ENCODE measurements around the gene MDM4. TPM values are rescaled to one million over a fixed set of nuclear protein-coding genes. Genes with fewer than 3 reads are reported as not detected.
A peak's percentile ranks its signal among the peaks of the same experiment; 100 is the strongest.

MDM4 gene
- total and polyA plus RNA-seq, 2 donors (not counting 3 experiments of a cell fraction or from before 2014, with no cell fraction given) = 11.7 to 67.0 TPM

DNA sequence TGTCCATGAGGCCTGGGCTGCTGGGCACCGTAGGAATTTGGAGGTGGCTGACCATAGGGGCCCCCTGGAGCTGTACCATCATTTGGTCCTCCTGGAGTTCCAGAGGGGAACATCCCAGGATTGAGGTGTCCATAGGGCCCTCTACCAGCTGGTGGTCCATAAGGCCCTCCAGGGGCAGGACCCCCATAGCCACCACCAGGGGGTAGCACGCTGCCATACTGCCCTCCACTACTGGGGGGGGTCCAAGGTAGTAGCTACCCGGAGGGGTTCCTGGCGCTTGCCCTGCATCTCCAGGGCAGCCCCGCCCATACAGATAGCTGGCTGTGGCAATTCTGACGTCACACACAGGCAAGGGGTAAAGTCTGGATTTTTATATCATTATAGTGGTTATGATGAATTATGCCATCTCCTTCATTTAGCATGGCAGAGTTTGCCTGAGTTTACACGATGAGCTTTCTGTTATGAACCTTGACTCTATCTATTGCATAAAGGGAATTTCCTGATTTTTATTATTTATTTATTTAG is 13.2 kb downstream of the MDM4 start:
- H2AFZ ChIP-seq (ENCODE audit: low read depth, low read length) = no peak overlapping the region
- H3K27me3 ChIP-seq (ENCODE audit: control insufficient read depth in 2 of 2, insufficient read depth in 2 of 2, low read length in 2 of 2) = no peaks in the 10 kb centered on the region
- peaks cover 10 to 27% of the 10 kb centered on the region in 2 experiments for H3K36me3 ChIP-seq (ENCODE audit: control insufficient read depth in 2 of 2, extremely low read depth in 1 of 2, insufficient read depth in 2 of 2, low read length in 2 of 2)
- no peak overlapping the region for H3K4me3 ChIP-seq (replicated peaks in 1 of 3; ENCODE audit: insufficient read depth in 1 of 3, low read depth in 1 of 3, low read length in 3 of 3)
- H4K20me1 ChIP-seq (replicated peaks; ENCODE audit: control insufficient read depth, extremely low read depth, insufficient read depth, low read length) = no peaks in the 10 kb centered on the region
- ChIA-PET POLR2A (no interaction called here), CTCF (interaction anchor here (2.2 kb wide), 1 partner anchor 278 kb away, joined by 12 read pairs; no protein-coding TSS in a partner anchor)
- no peaks in the 10 kb centered on the region for H3K9me1 ChIP-seq (replicated peaks; ENCODE audit: control insufficient read depth, extremely low read depth, insufficient read depth, low read length)
- H3K79me2 ChIP-seq (ENCODE audit: control insufficient read depth, insufficient read depth, low read length) = peaks cover 3% of the 10 kb centered on the region
- no peaks in the 10 kb centered on the region for H3K4me1 ChIP-seq (ENCODE audit: control insufficient read depth, extremely low read depth, insufficient read depth, low read length)
- H3K4me2 ChIP-seq (ENCODE audit: insufficient read depth, low read length) = no peak overlapping the region
- no peaks in the 10 kb centered on the region for H3K9me3 ChIP-seq (replicated peaks; ENCODE audit: control insufficient read depth, insufficient read depth, low read length)
- BruUV-seq (replicated peaks) = no TSS peak
- intact Hi-C loops (cut with micrococcal nuclease) = no loop called here
- H3K27ac ChIP-seq (ENCODE audit: insufficient read depth, low read depth, low read length) = no peak overlapping the region
- dilution Hi-C loops (cut with MboI; ENCODE audit: extremely low pct_ligation_motif_present, low sequenced_read_pairs) = no loop called here
- TF ChIP-seq CTCF (IDR thresholded peaks at IDR 0.05; ENCODE audit: extremely low read depth in 1 of 2, insufficient read depth in 1 of 2, low read depth in 1 of 2, low read length in 2 of 2) = peak in 1 of 2 donors; percentile 10
- TF ChIP-seq POLR2A (IDR thresholded peaks at IDR 0.05; ENCODE audit: low read depth, low read length) = no peak
- FAIRE-seq = no peak
- DNase-seq (ENCODE audit: low read depth, low spot score) = no peak
- H3K9ac ChIP-seq (replicated peaks; ENCODE audit: extremely low read depth, insufficient read depth, low read length) = no peak overlapping the region

DNA sequence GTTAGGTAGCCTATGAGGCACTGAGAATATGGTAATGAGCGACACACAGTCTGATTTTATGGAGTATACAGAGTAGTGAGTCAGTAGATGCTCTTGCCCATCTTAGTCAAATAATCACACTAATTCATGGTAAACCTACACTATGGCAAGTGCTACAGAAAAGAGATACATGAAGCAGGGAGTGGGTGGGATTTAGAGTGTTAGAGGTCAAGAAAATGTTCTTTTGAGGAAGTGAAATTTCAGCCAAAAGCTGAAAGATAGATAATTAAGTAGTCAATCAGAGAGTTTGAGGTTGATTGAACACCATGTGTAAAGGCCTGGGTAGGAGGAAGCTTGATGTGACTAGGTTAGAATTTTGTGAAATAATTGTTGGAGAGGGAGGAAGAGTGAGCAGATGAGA is 14.7 kb downstream of the MDM4 start:
- DNase-seq (ENCODE audit: low read depth, low spot score) (no peak), FAIRE-seq (no peak)
- H2AFZ ChIP-seq (ENCODE audit: low read depth, low read length) = no peak overlapping the region
- intact Hi-C loops (cut with micrococcal nuclease) = no loop called here
- H3K4me3 ChIP-seq (replicated peaks in 1 of 3; ENCODE audit: insufficient read depth in 1 of 3, low read depth in 1 of 3, low read length in 3 of 3) = no peak overlapping the region
- H3K9me3 ChIP-seq (replicated peaks; ENCODE audit: control insufficient read depth, insufficient read depth, low read length) = no peaks in the 10 kb centered on the region
- H3K36me3 ChIP-seq (ENCODE audit: control insufficient read depth in 2 of 2, extremely low read depth in 1 of 2, insufficient read depth in 2 of 2, low read length in 2 of 2) = peaks cover 12 to 24% of the 10 kb centered on the region in 2 experiments
- ChIA-PET POLR2A (no interaction called here), CTCF (interaction anchor here (1.0 to 1.4 kb wide), 4 partner anchors 28 to 276 kb away, joined by 3 to 4 read pairs (median 3); no protein-coding TSS in a partner anchor)
- no peaks in the 10 kb centered on the region for H3K27me3 ChIP-seq (ENCODE audit: control insufficient read depth in 2 of 2, insufficient read depth in 2 of 2, low read length in 2 of 2)
- H3K9me1 ChIP-seq (replicated peaks; ENCODE audit: control insufficient read depth, extremely low read depth, insufficient read depth, low read length) = no peaks in the 10 kb centered on the region
- H3K27ac ChIP-seq (ENCODE audit: insufficient read depth, low read depth, low read length) = no peak overlapping the region
- no peaks in the 10 kb centered on the region for H3K4me1 ChIP-seq (ENCODE audit: control insufficient read depth, extremely low read depth, insufficient read depth, low read length)
- H3K79me2 ChIP-seq (ENCODE audit: control insufficient read depth, insufficient read depth, low read length) = no peaks in the 10 kb centered on the region
- H3K4me2 ChIP-seq (ENCODE audit: insufficient read depth, low read length) = no peak overlapping the region
- dilution Hi-C loops (cut with MboI; ENCODE audit: extremely low pct_ligation_motif_present, low sequenced_read_pairs) = no loop called here
- H4K20me1 ChIP-seq (replicated peaks; ENCODE audit: control insufficient read depth, extremely low read depth, insufficient read depth, low read length) = no peaks in the 10 kb centered on the region
- no peak overlapping the region for H3K9ac ChIP-seq (replicated peaks; ENCODE audit: extremely low read depth, insufficient read depth, low read length)
- BruUV-seq (replicated peaks) = no TSS peak
- TF ChIP-seq CTCF (IDR thresholded peaks at IDR 0.05; ENCODE audit: extremely low read depth in 1 of 2, insufficient read depth in 1 of 2, low read depth in 1 of 2, low read length in 2 of 2) (no peak), FOS (IDR thresholded peaks at IDR 0.05; ENCODE audit: borderline replicate concordance, insufficient read depth, low read length) (no peak), MYC (IDR thresholded peaks at IDR 0.05; ENCODE audit: low read depth, low read length) (no peak), POLR2A (IDR thresholded peaks at IDR 0.05; ENCODE audit: low read depth, low read length) (no peak), EZH2 (IDR thresholded peaks at IDR 0.05; ENCODE audit: borderline replicate concordance, low read depth, low read length, severe bottlenecking) (no peak), GATA2 (IDR thresholded peaks at IDR 0.05; ENCODE audit: insufficient read depth, insufficient read length, low read depth, low read length) (no peak), POLR2AphosphoS5 (IDR thresholded peaks at IDR 0.05; ENCODE audit: insufficient read depth, low read depth, low read length) (no peak), JUN (IDR thresholded peaks at IDR 0.05; ENCODE audit: borderline replicate concordance, insufficient read depth, insufficient read length, low read depth) (no peak)
- TF ChIP-seq, protein P1, sequence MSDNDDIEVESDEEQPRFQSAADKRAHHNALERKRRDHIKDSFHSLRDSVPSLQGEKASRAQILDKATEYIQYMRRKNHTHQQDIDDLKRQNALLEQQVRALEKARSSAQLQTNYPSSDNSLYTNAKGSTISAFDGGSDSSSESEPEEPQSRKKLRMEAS (IDR thresholded peaks at IDR 0.05; ENCODE audit: insufficient read depth, insufficient read length) = no peak

All from endothelial cell of umbilical vein (primary cell).